Measurements from ENCODE around the gene SLC43A2. TPM values are rescaled to one million over a fixed set of nuclear protein-coding genes. Genes with fewer than 3 reads are reported as not detected.
A peak's percentile ranks its signal among the peaks of the same experiment; 100 is the strongest.

SLC43A2 gene
- total and polyA plus RNA-seq, 2 of the 13 experiments (the other 11 are each of a cell fraction or from before 2014, with no cell fraction given) = 7.3 to 20.0 TPM

- TF ChIP-seq ZSCAN25 (CRISPR knock-in tag; IDR thresholded peaks at IDR 0.05) (0 out of 2 replicates have a peak, but pooled peaks have one; percentile 39), GABPB1 (CRISPR knock-in tag; IDR thresholded peaks at IDR 0.05) (peak; percentile 33; the same call in 1 of the 2 replicates), ZFX (CRISPR knock-in tag; IDR thresholded peaks at IDR 0.05; ENCODE audit: low read depth) (peak; percentile 74), ZFY (CRISPR knock-in tag; IDR thresholded peaks at IDR 0.05) (peak; percentile 50), MTERF4 (CRISPR knock-in tag; IDR thresholded peaks at IDR 0.05) (0 out of 2 replicates have a peak, but pooled peaks have one; percentile 45), ZNF224 (CRISPR knock-in tag; IDR thresholded peaks at IDR 0.05) (no peak), ZNF546 (CRISPR knock-in tag; conservative IDR thresholded peaks at IDR 0.05) (0 out of 2 replicates have a peak, but pooled peaks have one; percentile 32), DRAP1 (CRISPR knock-in tag; IDR thresholded peaks at IDR 0.05) (0 out of 2 replicates have a peak, but pooled peaks have one; percentile 15), ZNF512B (CRISPR knock-in tag; IDR thresholded peaks at IDR 0.05; ENCODE audit: borderline replicate concordance) (no peak), ZBTB7A (CRISPR knock-in tag; IDR thresholded peaks at IDR 0.05) (peak; percentile 80; the same call in 1 of the 2 replicates), ZBTB43 (CRISPR knock-in tag; conservative IDR thresholded peaks at IDR 0.05) (0 out of 2 replicates have a peak, but pooled peaks have one; percentile 29)
- TF ChIP-seq, protein P1, sequence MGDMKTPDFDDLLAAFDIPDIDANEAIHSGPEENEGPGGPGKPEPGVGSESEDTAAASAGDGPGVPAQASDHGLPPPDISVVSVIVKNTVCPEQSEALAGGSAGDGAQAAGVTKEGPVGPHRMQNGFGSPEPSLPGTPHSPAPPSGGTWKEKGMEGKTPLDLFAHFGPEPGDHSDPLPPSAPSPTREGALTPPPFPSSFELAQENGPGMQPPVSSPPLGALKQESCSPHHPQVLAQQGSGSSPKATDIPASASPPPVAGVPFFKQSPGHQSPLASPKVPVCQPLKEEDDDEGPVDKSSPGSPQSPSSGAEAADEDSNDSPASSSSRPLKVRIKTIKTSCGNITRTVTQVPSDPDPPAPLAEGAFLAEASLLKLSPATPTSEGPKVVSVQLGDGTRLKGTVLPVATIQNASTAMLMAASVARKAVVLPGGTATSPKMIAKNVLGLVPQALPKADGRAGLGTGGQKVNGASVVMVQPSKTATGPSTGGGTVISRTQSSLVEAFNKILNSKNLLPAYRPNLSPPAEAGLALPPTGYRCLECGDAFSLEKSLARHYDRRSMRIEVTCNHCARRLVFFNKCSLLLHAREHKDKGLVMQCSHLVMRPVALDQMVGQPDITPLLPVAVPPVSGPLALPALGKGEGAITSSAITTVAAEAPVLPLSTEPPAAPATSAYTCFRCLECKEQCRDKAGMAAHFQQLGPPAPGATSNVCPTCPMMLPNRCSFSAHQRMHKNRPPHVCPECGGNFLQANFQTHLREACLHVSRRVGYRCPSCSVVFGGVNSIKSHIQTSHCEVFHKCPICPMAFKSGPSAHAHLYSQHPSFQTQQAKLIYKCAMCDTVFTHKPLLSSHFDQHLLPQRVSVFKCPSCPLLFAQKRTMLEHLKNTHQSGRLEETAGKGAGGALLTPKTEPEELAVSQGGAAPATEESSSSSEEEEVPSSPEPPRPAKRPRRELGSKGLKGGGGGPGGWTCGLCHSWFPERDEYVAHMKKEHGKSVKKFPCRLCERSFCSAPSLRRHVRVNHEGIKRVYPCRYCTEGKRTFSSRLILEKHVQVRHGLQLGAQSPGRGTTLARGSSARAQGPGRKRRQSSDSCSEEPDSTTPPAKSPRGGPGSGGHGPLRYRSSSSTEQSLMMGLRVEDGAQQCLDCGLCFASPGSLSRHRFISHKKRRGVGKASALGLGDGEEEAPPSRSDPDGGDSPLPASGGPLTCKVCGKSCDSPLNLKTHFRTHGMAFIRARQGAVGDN (CRISPR knock-in tag; IDR thresholded peaks at IDR 0.05) = peak; percentile 98
- TF ChIP-seq, protein P2, sequence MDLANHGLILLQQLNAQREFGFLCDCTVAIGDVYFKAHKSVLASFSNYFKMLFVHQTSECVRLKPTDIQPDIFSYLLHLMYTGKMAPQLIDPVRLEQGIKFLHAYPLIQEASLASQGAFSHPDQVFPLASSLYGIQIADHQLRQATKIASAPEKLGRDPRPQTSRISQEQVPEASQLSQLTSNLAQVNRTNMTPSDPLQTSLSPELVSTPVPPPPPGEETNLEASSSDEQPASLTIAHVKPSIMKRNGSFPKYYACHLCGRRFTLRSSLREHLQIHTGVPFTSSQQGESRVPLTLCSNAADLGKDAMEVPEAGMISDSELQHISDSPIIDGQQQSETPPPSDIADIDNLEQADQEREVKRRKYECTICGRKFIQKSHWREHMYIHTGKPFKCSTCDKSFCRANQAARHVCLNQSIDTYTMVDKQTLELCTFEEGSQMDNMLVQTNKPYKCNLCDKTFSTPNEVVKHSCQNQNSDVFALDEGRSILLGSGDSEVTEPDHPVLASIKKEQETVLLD (CRISPR knock-in tag; IDR thresholded peaks at IDR 0.05; ENCODE audit: low read depth) = no peak
Observed at GRCh38 chr17:1621273-1621954, 7.2 kb downstream of the SLC43A2 start (continued).

All from HepG2 (cell line).